ENCODE data around the gene PRTG. TPM values are rescaled to one million over a fixed set of nuclear protein-coding genes. Genes with fewer than 3 reads are reported as not detected.
A peak's percentile ranks its signal among the peaks of the same experiment; 100 is the strongest.

The PRTG gene
- total and polyA plus RNA-seq, 4 donors, result 0.05 to 2.4 (median 0.25) TPM

GRCh38 chr15:55654561-55655031, 88.4 kb downstream of the PRTG start:
- H3K27me3 ChIP-seq (ENCODE audit: control insufficient read depth in 4 of 4, insufficient read depth in 4 of 4, low read length in 3 of 4), result peaks cover 0 to 2% (median 0%) of the 10 kb centered on the region in 4 donors
- H3K36me3 ChIP-seq (ENCODE audit: control insufficient read depth in 4 of 4, insufficient read depth in 3 of 4, low read depth in 1 of 4, low read length in 3 of 4), result no peaks in the 10 kb centered on the region
- no peak overlapping the region for H3K4me3 ChIP-seq (ENCODE audit: low read depth in 1 of 3, low read length in 3 of 3)
- no peaks in the 10 kb centered on the region for H3K4me1 ChIP-seq (ENCODE audit: control insufficient read depth in 4 of 4, insufficient read depth in 4 of 4, low read length in 3 of 4)
- H3K9me3 ChIP-seq (ENCODE audit: control insufficient read depth in 4 of 4, low read length in 3 of 4), result no peaks in the 10 kb centered on the region
- 65% methylated on average over 4 of the region's 4 CpGs for WGBS
- TF ChIP-seq NR2F2 (IDR thresholded peaks at IDR 0.05) (no peak), FOXA2 (IDR thresholded peaks at IDR 0.05) (no peak), SP1 (IDR thresholded peaks at IDR 0.05) (no peak), HNF4A (conservative IDR thresholded peaks at IDR 0.05) (no peak), HNF4G (IDR thresholded peaks at IDR 0.05) (no peak), FOXA1 (IDR thresholded peaks at IDR 0.05) (no peak), TAF1 (conservative IDR thresholded peaks at IDR 0.05) (no peak), JUND (IDR thresholded peaks at IDR 0.05) (no peak), RXRA (IDR thresholded peaks at IDR 0.05) (no peak), ZBTB33 (IDR thresholded peaks at IDR 0.05) (no peak)
- TF ChIP-seq, protein P1, sequence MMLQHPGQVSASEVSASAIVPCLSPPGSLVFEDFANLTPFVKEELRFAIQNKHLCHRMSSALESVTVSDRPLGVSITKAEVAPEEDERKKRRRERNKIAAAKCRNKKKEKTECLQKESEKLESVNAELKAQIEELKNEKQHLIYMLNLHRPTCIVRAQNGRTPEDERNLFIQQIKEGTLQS (IDR thresholded peaks at IDR 0.05), result no peak
- H3K9ac ChIP-seq (ENCODE audit: low read depth in 1 of 2, low read length in 2 of 2), result no peak overlapping the region
- H3K27ac ChIP-seq (ENCODE audit: low read depth in 1 of 2, low read length in 2 of 2), result no peak overlapping the region
- no peak for DNase-seq (ENCODE audit: low spot score)

DNA sequence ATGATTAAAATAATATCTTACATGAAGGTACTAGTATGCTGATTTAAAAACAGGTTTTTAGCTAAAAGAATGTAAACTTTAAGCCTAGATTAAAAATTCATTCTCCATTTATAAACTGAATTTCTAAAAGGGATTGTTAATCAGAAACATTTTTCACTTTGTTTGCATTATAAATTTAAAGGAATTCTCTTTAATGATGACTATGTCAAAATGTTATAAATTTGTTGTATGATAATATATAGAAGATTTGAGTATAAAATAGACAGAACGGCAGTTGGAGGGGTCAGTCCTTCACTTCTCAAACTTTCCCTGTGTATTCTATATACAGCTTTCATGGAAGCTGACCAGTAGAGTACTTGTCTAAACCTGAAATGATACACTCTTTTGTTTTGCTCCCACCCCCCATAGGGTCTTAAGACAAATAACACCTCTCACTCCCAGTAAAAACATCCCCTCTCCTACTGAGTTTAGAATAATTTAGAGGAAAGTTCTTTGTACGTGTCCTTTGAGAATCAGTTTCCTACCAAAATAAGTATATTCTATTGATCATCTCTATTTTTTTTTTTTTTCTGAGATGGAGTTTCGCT, 90.0 kb downstream of the PRTG start:
- Histone ChIP-seq H3K27me3 (ENCODE audit: control insufficient read depth in 4 of 4, insufficient read depth in 4 of 4, low read length in 3 of 4) (no peaks in the 10 kb centered on the region), H3K27ac (ENCODE audit: low read depth in 1 of 2, low read length in 2 of 2) (no peak overlapping the region), H3K4me3 (ENCODE audit: low read depth in 1 of 3, low read length in 3 of 3) (no peak overlapping the region), H3K36me3 (ENCODE audit: control insufficient read depth in 4 of 4, insufficient read depth in 3 of 4, low read depth in 1 of 4, low read length in 3 of 4) (no peaks in the 10 kb centered on the region), H3K9ac (ENCODE audit: low read depth in 1 of 2, low read length in 2 of 2) (no peak overlapping the region), H3K4me1 (ENCODE audit: control insufficient read depth in 4 of 4, insufficient read depth in 4 of 4, low read length in 3 of 4) (no peaks in the 10 kb centered on the region), H3K9me3 (ENCODE audit: control insufficient read depth in 4 of 4, low read length in 3 of 4) (no peaks in the 10 kb centered on the region)
- no peak for TF ChIP-seq ZBTB33 (IDR thresholded peaks at IDR 0.05)
- no peak for TF ChIP-seq GABPA (IDR thresholded peaks at IDR 0.05 in 1 of 2, conservative IDR thresholded peaks at IDR 0.05 in 1 of 2)
- no peak for TF ChIP-seq SP1 (IDR thresholded peaks at IDR 0.05)
- no peak for TF ChIP-seq YY1 (IDR thresholded peaks at IDR 0.05)
- 97% methylated on average over 3 of the region's 3 CpGs for WGBS
- DNase-seq (ENCODE audit: low spot score), result no peak

GRCh38 chr15:55652359-55652758, 90.6 kb downstream of the PRTG start:
- Histone ChIP-seq H3K27me3 (ENCODE audit: control insufficient read depth in 4 of 4, insufficient read depth in 4 of 4, low read length in 3 of 4) (no peaks in the 10 kb centered on the region), H3K27ac (ENCODE audit: low read depth in 1 of 2, low read length in 2 of 2) (no peak overlapping the region), H3K36me3 (ENCODE audit: control insufficient read depth in 4 of 4, insufficient read depth in 3 of 4, low read depth in 1 of 4, low read length in 3 of 4) (no peaks in the 10 kb centered on the region), H3K4me3 (ENCODE audit: low read depth in 1 of 3, low read length in 3 of 3) (no peak overlapping the region), H3K9ac (ENCODE audit: low read depth in 1 of 2, low read length in 2 of 2) (no peak overlapping the region), H3K4me1 (ENCODE audit: control insufficient read depth in 4 of 4, insufficient read depth in 4 of 4, low read length in 3 of 4) (no peaks in the 10 kb centered on the region), H3K9me3 (ENCODE audit: control insufficient read depth in 4 of 4, low read length in 3 of 4) (no peaks in the 10 kb centered on the region)
- TF ChIP-seq NR2F2 (IDR thresholded peaks at IDR 0.05), result peak; percentile 90
- TF ChIP-seq HNF4A (conservative IDR thresholded peaks at IDR 0.05), result no peak
- WGBS, result 59% methylated on average over 7 of the region's 7 CpGs
- DNase-seq (ENCODE audit: low spot score), result no peak
